CD14-positive monocyte (primary cell): ENCODE data around the gene ZNF385C. TPM values are rescaled to one million over a fixed set of nuclear protein-coding genes. Genes with fewer than 3 reads are reported as not detected.

ENCODE experiments used
- DNase-seq, 3 donors: peaks; one replicate each; pipeline ENCODE4 v3.0.0-alpha.2; 2011 to 2022
- H2AFZ ChIP-seq: 2 replicates; pipeline ENCODE4 v1.6.0; 2012; ENCODE audit warnings: mild to moderate bottlenecking, low read depth, low read length, inconsistent platforms; ENCODE audit not compliant: insufficient read depth, poor library complexity, severe bottlenecking
- H3K27ac ChIP-seq, 2 donors: 1 replicate in 1 of 2; 2 replicates in 1 of 2; pipeline ENCODE4 v1.5.1; 2012 to 2013; ENCODE audit warnings: low read length in 2 of 2, control low read depth in 1 of 2, inconsistent platforms in 1 of 2, low read depth in 1 of 2, mild to moderate bottlenecking in 1 of 2
- H3K27me3 ChIP-seq, 2 donors: one replicate each; pipeline versions ENCODE4 v1.6.0 to v1.6.1; 2011 to 2013; ENCODE audit warnings: low read length in 2 of 2; ENCODE audit not compliant: control insufficient read depth in 2 of 2, insufficient read depth in 2 of 2
- H3K36me3 ChIP-seq, 2 donors: replicated peaks in 1 of 2; 1 replicate in 1 of 2; 2 replicates in 1 of 2; pipeline versions ENCODE4 v1.5.1 to v1.6.1; 2012 to 2013; ENCODE audit warnings: low read length in 2 of 2, control low read depth in 1 of 2, inconsistent platforms in 1 of 2, mild to moderate bottlenecking in 1 of 2; ENCODE audit not compliant: insufficient read depth in 2 of 2, control insufficient read depth in 1 of 2
- H3K4me1 ChIP-seq, 2 donors: 1 replicate in 1 of 2; 2 replicates in 1 of 2; pipeline versions ENCODE4 v1.5.1 to v1.6.1; 2012 to 2013; ENCODE audit warnings: low read length in 2 of 2, control low read depth in 1 of 2, inconsistent platforms in 1 of 2, mild to moderate bottlenecking in 1 of 2, moderate library complexity in 1 of 2; ENCODE audit not compliant: insufficient read depth in 2 of 2, control insufficient read depth in 1 of 2
- H3K4me2 ChIP-seq: replicated peaks from 2 replicates; pipeline ENCODE3; 2012; ENCODE audit warnings: low read length, moderate library complexity, mild to moderate bottlenecking; ENCODE audit not compliant: poor library complexity, severe bottlenecking; ENCODE audit errors: extremely low read depth
- H3K4me3 ChIP-seq, 3 experiments: fragments of 200-600 bp in 1 of 3; sonication (generic) in 1 of 3; replicated peaks in 1 of 3; 1 replicate in 2 of 3; 2 replicates in 1 of 3; pipeline ENCODE4 v1.5.1; 2011 to 2013; ENCODE audit warnings: low read length in 3 of 3, mild to moderate bottlenecking in 3 of 3, control low read depth in 2 of 3, low read depth in 2 of 3, inconsistent platforms in 1 of 3, moderate library complexity in 1 of 3
- H3K79me2 ChIP-seq: 2 replicates; pipeline ENCODE4 v1.6.0; 2012; ENCODE audit warnings: mild to moderate bottlenecking, control low read depth, inconsistent platforms, low read length, moderate library complexity; ENCODE audit not compliant: insufficient read depth
- H3K9ac ChIP-seq: 2 replicates; pipeline ENCODE4 v1.6.0; 2017; ENCODE audit warnings: low read length, mild to moderate bottlenecking; ENCODE audit not compliant: insufficient read depth, poor library complexity, severe bottlenecking
- H3K9me3 ChIP-seq, 2 donors: replicated peaks in 1 of 2; 1 replicate in 1 of 2; 2 replicates in 1 of 2; pipeline versions ENCODE4 v1.5.1 to v1.6.1; 2012 to 2013; ENCODE audit warnings: low read length in 2 of 2, control low read depth in 1 of 2; ENCODE audit not compliant: control insufficient read depth in 1 of 2, insufficient read depth in 1 of 2
- H4K20me1 ChIP-seq: 2 replicates; pipeline ENCODE4 v1.6.0; 2012; ENCODE audit warnings: mild to moderate bottlenecking, low read length, control low read depth, moderate library complexity; ENCODE audit not compliant: insufficient read depth
- H3K27ac Mint-ChIP-seq, 7 donors: one replicate each; pipeline ENCODE4 v1.8.0; 2020; ENCODE audit warnings: mild to moderate bottlenecking in 7 of 7, mixed read lengths in 7 of 7, moderate library complexity in 6 of 7, inconsistent platforms in 2 of 7
- H3K27me3 Mint-ChIP-seq, 3 donors: one replicate each; pipeline ENCODE4 v1.8.0; 2021 to 2022; ENCODE audit warnings: low read depth in 3 of 3, mild to moderate bottlenecking in 3 of 3, mixed read lengths in 3 of 3, moderate library complexity in 3 of 3, inconsistent platforms in 1 of 3
- H3K36me3 Mint-ChIP-seq, 2 donors: one replicate each; pipeline ENCODE4 v1.8.0; 2020; ENCODE audit warnings: mixed read lengths in 2 of 2, inconsistent platforms in 1 of 2, mild to moderate bottlenecking in 1 of 2
- H3K4me1 Mint-ChIP-seq: one replicate; pipeline ENCODE4 v1.8.0; 2020; ENCODE audit warnings: mild to moderate bottlenecking, mixed read lengths
- H3K4me3 Mint-ChIP-seq, 2 donors: one replicate each; pipeline ENCODE4 v1.8.0; 2020; ENCODE audit warnings: mild to moderate bottlenecking in 2 of 2, mixed read lengths in 2 of 2, moderate library complexity in 1 of 2
- H3K9me3 Mint-ChIP-seq, 7 donors: one replicate each; pipeline ENCODE4 v1.8.0; 2020 to 2022; ENCODE audit warnings: mixed read lengths in 7 of 7, mild to moderate bottlenecking in 6 of 7, moderate library complexity in 6 of 7, inconsistent platforms in 2 of 7
- CTCF ChIP-seq: fragments of 200-600 bp; IDR thresholded peaks from one replicate; pipeline ENCODE4 v1.8.0; 2022; ENCODE audit warnings: antibody characterized with exemption, mild to moderate bottlenecking
- WGBS: methylation state at CpG from one replicate; pipeline ENCODE4 v1.1.5; 2013; ENCODE audit warnings: missing lambda C conversion rate; ENCODE audit not compliant: insufficient coverage; 5-methylcytosine and 5-hydroxymethylcytosine counted together
- intact Hi-C, 2 donors: fragments of 100-400 bp; cut with micrococcal nuclease; formaldehyde crosslinking; loops; one replicate each; pipeline versions ENCODE4 v1.15.0 to v1.15.1; 2023
- polyA plus RNA-seq, 3 donors: library from polyadenylated mRNA; depleted of rRNA in 1 of 3; unstranded in 2 of 3; stranded (reverse) in 1 of 3; fragments of 300-500 nt in 2 of 3; fragments of >200 nt in 1 of 3; fragmentation: Illumina TruSeq in 2 of 3; gene quantifications; 1 replicate in 2 of 3; 2 replicates in 1 of 3; pipeline ENCODE4 v1.2.3, GENCODE V29; 2012 to 2021

The ZNF385C gene
- polyA plus RNA-seq, 3 donors = 0.09 to 0.55 TPM; not detected in 1

GRCh38 chr17:42111265-42111636 lies 13.0 kb upstream of the ZNF385C start:
- Histone ChIP-seq H3K4me2 (peak overlapping the region; percentile 75), H3K79me2 (peaks cover 5% of the 10 kb centered on the region), H3K27ac (no peak overlapping the region), H2AFZ (no peak overlapping the region), H3K9me3 (no peaks in the 10 kb centered on the region), H3K4me3 (peak overlapping the region in 1 of 3 experiments; percentile 81), H3K9ac (no peak overlapping the region), H3K4me1 (peaks cover 29 to 35% of the 10 kb centered on the region in 2 donors), H3K36me3 (peaks cover 6 to 13% of the 10 kb centered on the region in 2 donors), H3K27me3 (no peaks in the 10 kb centered on the region), H4K20me1 (no peaks in the 10 kb centered on the region)
- Mint-ChIP-seq H3K4me1 (peaks cover 35% of the 10 kb centered on the region), H3K27ac (peak overlapping the region in 5 of 7 donors; percentile 6 to 93 (median 73)), H3K9me3 (no peaks in the 10 kb centered on the region), H3K36me3 (peaks cover 37 to 44% of the 10 kb centered on the region in 2 donors), H3K27me3 (peaks cover 0 to 7% (median 0%) of the 10 kb centered on the region in 3 donors), H3K4me3 (no peak overlapping the region)
- 93% methylated on average over 10 of the region's 11 CpGs for WGBS
- no peak for TF ChIP-seq CTCF
- intact Hi-C loops = loop anchor here in 1 of 2 donors (5.0 kb wide), 2 partner anchors 49 to 194 kb away; partner anchors contain the start of gene ACLY
- no peak for DNase-seq

GRCh38 chr17:42110301-42111264 lies 12.3 kb upstream of the ZNF385C start:
- Mint-ChIP-seq H3K9me3 (no peaks in the 10 kb centered on the region), H3K4me3 (no peak overlapping the region), H3K4me1 (peaks cover 29% of the 10 kb centered on the region), H3K27ac (peak overlapping the region in 1 of 7 donors; percentile 93), H3K36me3 (peaks cover 38 to 49% of the 10 kb centered on the region in 2 donors), H3K27me3 (peaks cover 0 to 11% (median 0%) of the 10 kb centered on the region in 3 donors)
- Histone ChIP-seq H3K27ac (no peak overlapping the region), H3K27me3 (no peaks in the 10 kb centered on the region), H3K4me2 (peak overlapping the region; percentile 75), H3K9me3 (no peaks in the 10 kb centered on the region), H4K20me1 (no peaks in the 10 kb centered on the region), H3K4me1 (peaks cover 29 to 35% of the 10 kb centered on the region in 2 donors), H3K9ac (no peak overlapping the region), H3K4me3 (no peak overlapping the region), H3K36me3 (peaks cover 6 to 17% of the 10 kb centered on the region in 2 donors), H3K79me2 (peaks cover 5% of the 10 kb centered on the region), H2AFZ (no peak overlapping the region)
- 88% methylated on average over 14 of the region's 18 CpGs for WGBS
- intact Hi-C loops = loop anchor here in 1 of 2 donors (5.0 kb wide), 2 partner anchors 48 to 193 kb away; partner anchors contain the start of gene ACLY
- no peak for DNase-seq
- TF ChIP-seq CTCF = no peak
